ENCODE results near the gene SSR3.
A peak's percentile ranks its signal among the peaks of the same experiment; 100 is the strongest.

Gene SSR3

DNA sequence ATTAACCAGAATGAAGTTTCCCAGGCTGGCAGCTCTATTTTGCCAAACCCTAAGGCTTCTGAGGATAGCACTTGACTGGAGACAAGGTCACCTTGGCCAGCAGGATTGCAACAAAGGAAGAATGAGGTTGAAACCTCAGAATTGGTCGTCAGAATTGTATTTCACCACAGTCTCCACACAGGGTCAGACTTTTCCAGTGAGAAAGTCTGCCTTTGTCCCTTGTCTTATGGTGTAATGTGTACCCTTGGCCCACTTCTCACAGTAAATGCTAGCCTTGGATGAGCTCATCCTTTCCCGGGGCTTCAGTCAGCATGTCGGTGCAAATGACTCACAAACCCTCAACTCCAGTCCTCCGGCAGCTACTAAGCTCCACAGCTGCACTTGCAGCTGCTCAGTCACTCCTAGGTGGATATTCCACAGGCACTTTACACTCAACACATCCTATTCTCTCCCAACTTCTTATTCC is 19.7 kb downstream of the SSR3 start:
- DNase-seq, result peak; percentile 89 to 95 (median 91)

DNA sequence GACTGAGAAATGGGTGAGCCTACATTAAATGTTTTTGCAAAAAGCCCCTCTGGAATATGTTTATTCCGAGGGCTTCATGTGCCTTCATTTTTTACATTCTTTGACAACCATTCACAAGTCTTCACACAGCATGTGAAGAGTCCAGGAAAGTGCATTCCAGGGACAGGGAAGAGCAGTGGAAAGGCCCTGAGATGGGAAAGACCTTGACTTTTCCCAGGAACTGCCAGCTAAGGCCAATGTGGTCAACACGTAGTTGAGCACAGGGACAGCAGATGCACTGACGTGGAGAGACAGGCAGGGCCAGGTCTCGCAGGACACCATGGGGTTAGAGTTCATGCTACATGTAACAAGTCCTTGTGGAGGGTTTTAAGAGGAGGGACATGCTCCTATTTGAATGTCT is 21.7 kb downstream of the SSR3 start:
- no peak for DNase-seq

DNA sequence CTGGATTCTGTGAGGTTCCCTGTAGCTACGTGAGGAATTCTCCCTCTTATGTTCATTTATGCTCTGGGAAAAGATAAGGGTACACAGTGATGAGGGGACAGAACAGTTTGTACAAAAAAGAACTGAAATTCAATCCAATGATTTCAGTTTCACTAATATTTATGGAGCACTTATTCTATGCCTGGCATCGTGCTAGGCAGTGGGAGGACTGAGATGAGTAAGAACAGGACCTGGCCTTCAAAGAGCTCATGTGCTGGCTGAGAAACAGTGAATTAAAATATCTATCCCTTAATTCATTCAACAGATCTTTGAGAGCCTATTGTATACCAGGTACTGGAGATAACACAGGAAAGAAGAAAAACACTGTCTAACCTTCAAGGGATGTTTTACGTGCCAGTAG is 22.2 kb downstream of the SSR3 start:
- no peak for DNase-seq

DNA sequence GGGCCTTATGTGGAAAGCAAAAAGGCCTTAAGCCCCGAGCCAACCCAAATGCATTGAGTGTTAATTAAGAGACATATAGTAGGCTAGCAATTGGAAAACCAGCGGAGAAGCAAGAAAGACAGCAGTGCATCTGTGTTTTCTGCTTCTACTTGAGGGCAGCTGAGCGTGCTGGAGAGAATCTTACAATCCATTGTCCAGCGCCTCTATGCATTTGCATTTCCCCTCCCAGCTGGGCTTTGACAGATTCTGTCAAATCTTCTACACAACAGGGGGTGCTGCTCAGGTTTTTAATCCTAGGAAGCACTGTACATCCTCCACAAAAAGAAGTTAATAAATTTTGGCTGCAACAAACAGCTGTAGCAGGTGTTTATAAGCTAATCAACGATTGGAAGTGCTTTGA is 23.9 kb downstream of the SSR3 start:
- DNase-seq, result no peak

DNA sequence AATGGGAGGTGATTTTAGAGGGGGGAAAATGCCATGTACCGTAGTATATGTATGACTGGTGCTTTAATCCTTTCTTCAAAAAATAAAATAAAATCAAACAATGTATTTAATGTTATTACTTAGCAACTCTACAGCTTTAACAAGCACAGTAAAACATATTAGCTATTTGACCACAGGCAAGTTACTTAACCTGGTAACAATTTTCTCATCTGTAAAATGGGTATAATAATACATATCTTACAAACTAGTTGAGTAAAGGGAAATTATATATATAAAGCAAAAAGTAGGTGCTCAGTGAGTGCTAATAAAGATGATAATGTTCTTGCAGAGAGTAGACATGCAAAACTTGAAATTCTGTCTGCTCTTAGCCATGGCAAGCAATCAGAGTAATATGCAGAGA is 27.9 kb downstream of the SSR3 start:
- no peak for DNase-seq

DNA sequence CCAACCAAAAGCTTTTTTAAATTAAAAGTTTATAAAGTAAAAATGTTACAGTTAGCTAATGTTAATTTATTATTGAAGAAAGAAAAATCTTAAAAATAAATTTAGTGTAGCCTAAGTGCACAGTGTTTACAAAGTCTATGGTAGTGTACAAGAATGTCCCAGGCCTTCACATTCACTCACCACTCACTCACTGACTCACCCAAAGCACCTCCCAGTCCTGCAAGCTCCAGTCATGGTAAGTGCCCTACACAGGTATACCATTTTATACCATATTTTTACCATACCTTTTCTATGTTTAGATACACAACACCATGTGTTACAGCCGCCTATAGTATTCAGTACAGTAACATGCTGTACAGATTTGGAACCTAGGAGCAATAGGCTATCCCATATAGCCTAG is 29.1 kb downstream of the SSR3 start:
- no peak for DNase-seq

DNA sequence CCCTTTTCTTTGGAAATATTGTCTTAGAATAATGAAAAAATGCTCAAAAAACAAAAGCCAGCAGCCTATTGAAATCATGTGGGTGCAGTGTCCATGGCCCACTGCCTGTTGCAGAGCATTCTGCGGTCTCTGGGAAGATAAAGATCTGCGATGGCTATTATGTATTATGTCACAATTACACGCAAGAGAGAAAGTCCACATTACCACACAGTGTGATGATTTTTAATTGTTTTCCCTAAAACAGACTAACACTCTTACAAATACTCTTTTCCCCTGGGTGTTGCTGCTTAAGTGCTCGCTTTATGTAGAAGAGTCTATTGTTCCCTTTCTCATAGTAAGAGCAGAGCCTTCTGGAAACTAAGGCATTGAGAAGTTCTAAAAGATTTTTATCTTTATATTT is 32.2 kb downstream of the SSR3 start:
- DNase-seq, result no peak

- DNase-seq, result no peak
Measured at GRCh38 chr3:156519758-156520162, 35.2 kb downstream of the SSR3 start.

DNA sequence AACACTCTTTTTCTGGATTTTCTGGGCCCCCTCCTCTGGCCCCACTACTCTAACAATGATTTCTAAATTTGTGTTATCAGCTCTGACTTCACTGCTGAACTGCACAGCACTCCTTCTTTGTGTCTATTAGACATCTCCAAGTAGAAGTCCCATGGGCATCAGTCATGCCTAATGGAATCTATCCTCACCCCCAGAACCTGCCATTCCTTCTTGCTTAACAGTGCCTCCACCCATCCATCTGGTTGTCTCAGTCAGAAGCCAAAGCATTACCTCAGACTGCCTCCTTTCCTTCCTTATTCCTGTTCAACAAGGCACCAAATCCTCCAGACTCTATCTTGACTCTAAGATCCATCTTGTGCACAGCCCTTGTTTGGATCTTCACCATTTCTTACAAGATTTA is 36.2 kb downstream of the SSR3 start:
- peak in 1 of 3 donors; percentile 20 for DNase-seq

DNA sequence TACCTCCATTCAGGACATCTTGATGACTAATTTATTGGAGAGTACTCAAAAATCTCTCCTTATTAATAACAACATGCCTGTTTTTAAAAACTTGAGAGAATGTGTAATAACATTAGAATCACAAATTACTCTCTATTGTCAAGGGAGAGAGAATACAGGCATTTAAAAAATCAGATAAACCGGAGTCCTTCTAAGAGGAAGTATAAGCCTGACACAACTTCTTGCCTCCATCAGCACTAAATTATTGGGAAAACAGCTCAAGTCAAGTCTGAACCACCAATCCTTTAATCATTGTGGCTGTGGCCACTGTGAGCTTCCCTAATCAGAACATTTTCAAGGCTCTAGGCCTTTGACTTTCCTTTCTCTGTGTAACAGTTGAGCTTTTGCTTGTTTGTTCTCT is 38.0 kb downstream of the SSR3 start:
- peak; percentile 30 to 66 (median 50) for DNase-seq

- no peak for DNase-seq
Measured at GRCh38 chr3:156516284-156516683, 38.6 kb downstream of the SSR3 start.

GRCh38 chr3:156513619-156514018 is 41.3 kb downstream of the SSR3 start:
- no peak for DNase-seq

- no peak for DNase-seq
Measured at GRCh38 chr3:156511987-156512677, 42.8 kb downstream of the SSR3 start.

GRCh38 chr3:156509189-156510174 is 45.4 kb downstream of the SSR3 start:
- DNase-seq, result peak; percentile 56 to 81 (median 76)

DNA sequence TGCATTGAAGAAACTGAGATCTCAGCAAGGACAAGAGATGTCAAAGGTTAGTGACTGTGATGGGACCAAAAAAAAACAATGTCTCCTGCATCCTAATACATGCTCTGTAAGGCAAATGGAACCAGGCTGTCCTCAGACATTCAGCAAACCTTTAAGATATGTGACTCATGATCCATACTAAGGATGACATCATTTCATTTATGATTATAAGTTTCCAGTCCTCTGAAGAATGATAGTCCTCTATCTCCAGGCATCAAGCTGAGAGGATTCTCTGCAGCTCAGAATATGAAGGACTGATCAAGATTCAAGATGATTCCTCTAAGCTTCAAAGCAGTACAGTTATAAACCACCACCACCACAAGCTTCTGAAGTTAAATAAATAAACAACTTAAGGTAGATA is 47.6 kb downstream of the SSR3 start:
- peak in 1 of 3 donors; percentile 29 for DNase-seq

DNA sequence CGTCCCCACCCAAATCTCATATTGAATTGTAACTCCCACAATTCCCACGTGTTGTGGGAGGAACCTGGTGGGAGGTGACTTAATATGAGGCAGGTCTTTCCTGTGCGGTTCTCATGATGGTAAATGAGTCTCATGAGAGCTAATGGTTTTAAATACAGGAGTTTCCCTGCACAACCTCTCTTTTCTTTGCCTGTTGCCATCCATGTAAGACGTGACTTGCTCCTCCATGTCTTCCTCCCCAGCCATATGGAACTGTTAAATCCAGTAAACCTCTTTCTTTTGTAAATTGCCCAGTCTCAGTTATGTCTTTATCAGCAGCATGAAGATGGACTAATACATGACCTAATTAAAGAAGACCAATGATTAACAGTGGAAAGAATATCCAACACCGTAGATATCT is 56.6 kb downstream of the SSR3 start:
- no peak for DNase-seq

- DNase-seq, result no peak
Measured at GRCh38 chr3:156497326-156497725, 57.6 kb downstream of the SSR3 start.

DNA sequence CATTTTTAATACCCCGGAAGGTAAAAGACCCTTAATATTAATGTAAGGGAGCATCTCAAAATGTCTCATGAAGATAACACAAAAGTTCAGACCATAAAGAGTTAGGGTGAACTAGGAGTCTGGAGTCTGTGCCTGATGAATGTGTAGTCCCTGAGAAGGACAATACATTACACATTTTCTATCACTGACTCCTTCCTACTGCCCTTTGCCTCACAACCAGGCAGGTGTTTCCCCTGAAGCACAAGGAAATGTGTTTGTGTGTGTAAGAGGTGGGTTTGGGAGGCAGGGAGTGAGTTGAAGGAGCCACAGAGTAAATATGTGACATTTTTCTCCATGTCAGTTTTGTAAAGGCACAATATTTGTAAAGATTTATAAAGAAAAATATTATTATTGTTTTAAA is 59.1 kb downstream of the SSR3 start:
- no peak for DNase-seq

DNA sequence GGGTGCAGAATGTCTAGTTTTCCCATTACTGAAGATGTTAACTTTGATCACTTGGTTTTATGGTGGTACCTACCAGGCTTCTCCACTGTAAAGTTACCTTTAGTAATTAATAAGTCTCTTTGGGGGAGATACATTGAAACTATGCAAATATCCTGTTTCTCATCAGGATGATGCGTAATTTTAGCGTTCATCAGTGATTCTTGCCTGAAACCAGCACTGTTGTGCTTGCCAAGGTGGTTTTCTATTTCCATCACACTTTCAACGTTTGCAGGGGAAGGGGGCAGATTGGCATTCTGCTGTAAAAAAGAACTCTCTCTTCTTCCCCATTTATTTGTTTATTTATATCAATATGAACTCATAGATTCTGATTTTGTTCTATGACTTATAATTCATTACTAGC is 61.0 kb downstream of the SSR3 start:
- DNase-seq, result no peak

DNA sequence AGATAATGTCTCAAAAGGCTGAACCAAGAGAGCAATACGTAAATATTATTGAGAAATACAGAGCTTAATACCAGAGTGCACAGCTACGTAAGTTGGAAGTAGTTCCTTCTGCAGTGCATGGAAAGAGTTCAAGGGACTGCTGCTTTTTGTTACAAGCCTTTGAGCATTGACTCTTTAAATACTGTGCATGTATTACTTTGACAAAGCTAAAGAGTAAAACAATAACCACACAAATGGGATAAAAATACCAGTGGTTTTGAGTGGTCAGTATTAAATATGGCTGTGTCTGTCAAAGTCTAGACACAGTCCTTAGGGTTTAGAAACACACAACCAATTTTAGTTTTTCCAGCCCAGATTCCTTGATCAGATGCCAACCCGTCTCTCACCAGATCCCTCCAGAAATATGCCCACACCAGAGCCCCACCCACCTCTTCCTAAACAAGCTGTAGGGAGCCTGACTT is 62.1 kb downstream of the SSR3 start:
- DNase-seq, result no peak

- DNase-seq, result no peak
Measured at GRCh38 chr3:156491192-156491591, 63.7 kb downstream of the SSR3 start.
